Activated B cell treated with CpG ODN at 0.5 μM for 24 hours (primary cell): ENCODE results near the gene DDI1. TPM values are rescaled to one million over a fixed set of nuclear protein-coding genes. Genes with fewer than 3 reads are reported as not detected.

Experiments
- ATAC-seq: fragments of 200-7000 bp; cut with Tn5 transposase; one replicate; pipeline ENCODE4 v1.10.0; 2021; ENCODE audit warnings: low read depth, mild to moderate bottlenecking, moderate library complexity
- CTCF ChIA-PET: fragments of 350-600 bp; sonication (Branson Sonifier 250); formaldehyde crosslinking; loops from one replicate; lab custom pipeline; 2021; ENCODE audit warnings: antibody characterized with exemption; lab: Charles Lee
- POLR2A ChIA-PET: fragments of 350-600 bp; sonication (Branson Sonifier 250); formaldehyde crosslinking; loops from one replicate; lab custom pipeline; 2021; ENCODE audit warnings: antibody characterized with exemption; lab: Charles Lee
- DNase-seq: peaks from one replicate; pipeline ENCODE4 v3.0.0; 2022
- H3K27ac Mint-ChIP-seq: one replicate; pipeline ENCODE4 v1.8.0; 2020; ENCODE audit warnings: mixed read lengths
- H3K27me3 Mint-ChIP-seq: one replicate; pipeline ENCODE4 v1.8.0; 2021; ENCODE audit warnings: mixed read lengths
- H3K36me3 Mint-ChIP-seq: one replicate; pipeline ENCODE4 v1.8.0; 2021; ENCODE audit warnings: low read depth, mixed read lengths
- H3K4me1 Mint-ChIP-seq: one replicate; pipeline ENCODE4 v1.8.0; 2021; ENCODE audit warnings: mixed read lengths
- H3K4me3 Mint-ChIP-seq: one replicate; pipeline ENCODE4 v1.8.0; 2020; ENCODE audit warnings: mild to moderate bottlenecking, mixed read lengths
- H3K9me3 Mint-ChIP-seq: one replicate; pipeline ENCODE4 v1.8.0; 2020; ENCODE audit warnings: mixed read lengths
- intact Hi-C: fragments of 100-400 bp; cut with micrococcal nuclease; formaldehyde crosslinking; loops from one replicate; pipeline ENCODE4 v1.15.1; 2024
- total RNA-seq: library from RNA; stranded (reverse); gene quantifications from 2 replicates; pipeline ENCODE4 v1.2.3, GENCODE V29; 2022
- TF ChIP-seq, protein P1 (sequence below): fragments of 200-600 bp; IDR thresholded peaks from one replicate; pipeline ENCODE4 v1.8.0; 2022; ENCODE audit warnings: antibody characterized with exemption, mild to moderate bottlenecking

The DDI1 gene
- total RNA-seq: not detected in 2 replicates

DNA sequence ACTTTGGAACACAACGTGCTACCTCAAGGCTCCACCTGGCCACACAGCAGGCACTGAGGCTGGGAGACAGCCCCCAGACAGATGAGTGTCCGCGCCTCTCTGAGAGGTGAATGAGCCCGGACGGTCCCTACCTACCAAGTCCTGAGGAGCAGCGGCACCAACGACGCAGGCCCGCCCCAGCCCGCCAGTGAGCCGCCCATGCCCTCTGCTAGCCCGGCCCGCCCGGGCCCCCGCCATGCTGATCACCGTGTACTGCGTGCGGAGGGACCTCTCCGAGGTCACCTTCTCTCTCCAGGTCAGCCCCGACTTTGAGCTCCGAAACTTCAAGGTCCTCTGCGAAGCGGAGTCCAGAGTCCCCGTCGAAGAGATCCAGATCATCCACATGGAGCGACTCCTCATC is at the start of gene DDI1:
DDI1 (plus strand) TSS at position 53 of the 400 bp plus-strand sequence; CDS start at position 236, 183 bp downstream.
- H3K4me1 Mint-ChIP-seq: no peaks in the 10 kb centered on the region
- no peak for ATAC-seq

DNA sequence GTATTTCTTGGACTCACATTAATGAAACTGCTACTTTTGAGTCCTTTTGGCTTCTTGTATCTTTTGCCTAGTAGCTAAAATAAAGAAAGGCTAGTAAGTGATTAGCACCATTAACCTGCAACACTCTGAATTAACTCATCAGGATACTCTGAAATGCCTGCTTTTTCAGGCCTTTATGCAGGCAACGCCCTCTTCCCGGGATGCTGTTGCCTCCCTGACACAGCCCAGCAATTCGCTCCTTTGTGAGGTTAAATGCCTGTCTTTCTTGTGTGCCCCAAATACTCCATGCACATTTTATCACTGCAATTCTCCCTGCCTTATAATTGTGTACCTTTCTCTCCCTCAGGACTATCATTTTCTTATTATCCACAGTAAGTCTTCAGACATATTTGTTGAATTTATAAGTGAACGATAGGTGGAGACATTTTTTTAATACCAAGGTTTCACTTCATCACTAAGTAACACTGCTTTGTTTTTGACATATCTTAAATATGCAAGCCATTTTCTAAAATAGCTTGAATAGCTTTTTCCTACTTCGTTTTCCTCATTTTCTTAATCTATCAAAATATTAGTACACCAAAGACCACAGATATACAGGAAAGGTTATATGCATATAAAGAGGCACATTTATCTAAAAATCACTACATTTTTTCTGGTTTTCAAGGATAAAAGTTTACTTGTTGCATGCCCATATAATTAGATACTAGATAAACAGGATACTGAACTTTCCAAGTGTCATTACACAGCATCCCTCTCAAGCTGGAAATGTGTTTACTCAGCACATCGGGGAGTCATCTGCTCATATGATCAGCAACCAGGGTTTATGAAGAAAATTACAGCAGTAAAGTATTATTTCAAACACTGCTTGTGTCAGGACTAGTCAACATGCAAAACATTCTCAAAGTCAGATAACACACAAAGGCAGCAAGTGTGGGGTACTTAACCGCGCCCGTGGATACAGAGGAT is 48.5 kb upstream of the DDI1 start:
- Mint-ChIP-seq H3K4me3 (no peak overlapping the region), H3K4me1 (no peaks in the 10 kb centered on the region), H3K9me3 (no peaks in the 10 kb centered on the region), H3K27me3 (no peaks in the 10 kb centered on the region), H3K27ac (no peak overlapping the region), H3K36me3 (no peaks in the 10 kb centered on the region)
- DNase-seq (no peak), ATAC-seq (no peak)
- intact Hi-C loops: no loop called here
- POLR2A ChIA-PET: no interaction called here
- CTCF ChIA-PET: no interaction called here
- TF ChIP-seq, protein P1, sequence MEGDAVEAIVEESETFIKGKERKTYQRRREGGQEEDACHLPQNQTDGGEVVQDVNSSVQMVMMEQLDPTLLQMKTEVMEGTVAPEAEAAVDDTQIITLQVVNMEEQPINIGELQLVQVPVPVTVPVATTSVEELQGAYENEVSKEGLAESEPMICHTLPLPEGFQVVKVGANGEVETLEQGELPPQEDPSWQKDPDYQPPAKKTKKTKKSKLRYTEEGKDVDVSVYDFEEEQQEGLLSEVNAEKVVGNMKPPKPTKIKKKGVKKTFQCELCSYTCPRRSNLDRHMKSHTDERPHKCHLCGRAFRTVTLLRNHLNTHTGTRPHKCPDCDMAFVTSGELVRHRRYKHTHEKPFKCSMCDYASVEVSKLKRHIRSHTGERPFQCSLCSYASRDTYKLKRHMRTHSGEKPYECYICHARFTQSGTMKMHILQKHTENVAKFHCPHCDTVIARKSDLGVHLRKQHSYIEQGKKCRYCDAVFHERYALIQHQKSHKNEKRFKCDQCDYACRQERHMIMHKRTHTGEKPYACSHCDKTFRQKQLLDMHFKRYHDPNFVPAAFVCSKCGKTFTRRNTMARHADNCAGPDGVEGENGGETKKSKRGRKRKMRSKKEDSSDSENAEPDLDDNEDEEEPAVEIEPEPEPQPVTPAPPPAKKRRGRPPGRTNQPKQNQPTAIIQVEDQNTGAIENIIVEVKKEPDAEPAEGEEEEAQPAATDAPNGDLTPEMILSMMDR: no peak

More for the DNA sequence above, at the start of gene DDI1:
- Mint-ChIP-seq H3K27me3 (no peaks in the 10 kb centered on the region), H3K27ac (no peak within 1 kb of the TSS), H3K9me3 (peaks cover 3% of the 10 kb centered on the region), H3K36me3 (no peaks in the 10 kb centered on the region), H3K4me3 (no peak within 1 kb of the TSS)
- ChIA-PET CTCF (no interaction called here), POLR2A (no interaction called here)
- no peak for DNase-seq
- intact Hi-C loops: no loop called here
- TF ChIP-seq, protein P1: no peak

DNA sequence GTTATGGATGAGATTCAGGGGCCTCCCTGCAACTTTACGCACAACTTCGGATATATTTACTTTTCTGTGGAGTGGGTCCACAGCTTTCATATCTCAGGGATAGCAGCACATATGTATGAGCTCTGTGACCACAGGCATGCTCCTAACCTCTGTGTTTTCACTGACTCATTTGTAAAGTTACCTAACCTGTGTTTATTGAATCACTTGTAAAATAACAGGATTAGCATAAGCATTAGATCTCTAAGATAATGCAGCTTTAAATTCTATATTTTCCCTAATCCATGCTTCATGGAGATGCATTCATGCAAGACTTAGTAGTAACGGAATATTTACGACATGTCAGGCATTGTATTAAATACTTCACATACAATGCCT is 47.9 kb upstream of the DDI1 start:
- ChIA-PET POLR2A (no interaction called here), CTCF (no interaction called here)
- TF ChIP-seq, protein P1: no peak
- Mint-ChIP-seq H3K4me1 (no peaks in the 10 kb centered on the region), H3K4me3 (no peak overlapping the region), H3K27ac (no peak overlapping the region), H3K27me3 (no peaks in the 10 kb centered on the region), H3K36me3 (no peaks in the 10 kb centered on the region), H3K9me3 (no peaks in the 10 kb centered on the region)
- ATAC-seq (no peak), DNase-seq (no peak)
- intact Hi-C loops: no loop called here

GRCh38 chr11:103993507-103993906 is 42.9 kb upstream of the DDI1 start:
- no peaks in the 10 kb centered on the region for H3K27me3 Mint-ChIP-seq
- TF ChIP-seq, protein P1: no peak
- no peaks in the 10 kb centered on the region for H3K36me3 Mint-ChIP-seq
- no peaks in the 10 kb centered on the region for H3K9me3 Mint-ChIP-seq
- H3K4me1 Mint-ChIP-seq: no peaks in the 10 kb centered on the region
- H3K4me3 Mint-ChIP-seq: no peak overlapping the region
- POLR2A ChIA-PET: no interaction called here
- ATAC-seq: no peak
- no peak for DNase-seq
- CTCF ChIA-PET: no interaction called here
- intact Hi-C loops: no loop called here
- H3K27ac Mint-ChIP-seq: no peak overlapping the region

- CTCF ChIA-PET: no interaction called here
- DNase-seq (no peak), ATAC-seq (no peak)
- intact Hi-C loops: no loop called here
- no peaks in the 10 kb centered on the region for H3K4me1 Mint-ChIP-seq
- POLR2A ChIA-PET: no interaction called here
- no peak overlapping the region for H3K4me3 Mint-ChIP-seq
- TF ChIP-seq, protein P1: no peak
- H3K27ac Mint-ChIP-seq: no peak overlapping the region
- no peaks in the 10 kb centered on the region for H3K9me3 Mint-ChIP-seq
- no peaks in the 10 kb centered on the region for H3K36me3 Mint-ChIP-seq
- H3K27me3 Mint-ChIP-seq: no peaks in the 10 kb centered on the region
These were observed 42.3 kb upstream of the DDI1 start for GRCh38 chr11:103994094-103994493.
